K562 (cell line): ENCODE measurements around the gene KLK7. TPM values are rescaled to one million over a fixed set of nuclear protein-coding genes. Genes with fewer than 3 reads are reported as not detected.

Source experiments
- ATAC-seq: fragments of 200-7000 bp; cut with Tn5 transposase; 3 replicates; pipeline ENCODE4 v1.9.1; 2020; ENCODE audit warnings: moderate library complexity
- BruUV-seq: library from RNA; stranded (reverse); fragments of 400-500 nt; replicated peaks from 2 replicates; lab custom pipeline; 2021; lab: Mats Ljungman, UMichigan
- CTCF ChIA-PET: fragments of 300-600 bp; formaldehyde crosslinking; extraction: SDS; loops from one replicate; lab custom pipeline; 2021; ENCODE audit warnings: low intra/inter-chr PET ratio; lab: Yijun Ruan, JAX
- POLR2A ChIA-PET: fragments of 300-600, 350-650 bp; sonication (Branson Sonifier 250); formaldehyde crosslinking; extraction: SDS; loops from one replicate; lab custom pipeline; 2021; ENCODE audit warnings: antibody characterized with exemption, inconsistent platforms; lab: Yijun Ruan, JAX
- DNase-seq, 4 experiments: peaks; one replicate each; pipeline versions ENCODE4 v3.0.0 to v3.0.0-alpha.2; 2011 to 2018; ENCODE audit warnings: low spot score in 3 of 4, mixed read lengths in 3 of 4; ENCODE audit errors: extremely low read depth in 1 of 4
- FAIRE-seq: peaks from 2 replicates; lab custom pipeline; 2011; peaks lifted over from hg19 to GRCh38; lab: Jason Lieb, UNC
- H2AFZ ChIP-seq: 2 replicates; pipeline ENCODE4 v1.6.0; 2011; ENCODE audit warnings: low read depth, low read length, control low read depth, inconsistent platforms
- H3K27ac ChIP-seq: fragments of 200-600 bp; 3 replicates; pipeline ENCODE4 v1.8.0; 2011; ENCODE audit warnings: low read depth, mild to moderate bottlenecking, control low read depth, inconsistent platforms, low read length, moderate library complexity, mixed read lengths; ENCODE audit errors: extremely low read depth
- H3K27me3 ChIP-seq, 2 experiments: fragments of 300-600 bp in 1 of 2; 2 replicates in 1 of 2; 3 replicates in 1 of 2; pipeline versions ENCODE4 v1.6.0 to v1.8.0; 2011; ENCODE audit warnings: inconsistent platforms in 2 of 2, low read length in 2 of 2, mild to moderate bottlenecking in 1 of 2, mixed read lengths in 1 of 2, moderate library complexity in 1 of 2; ENCODE audit not compliant: control insufficient read depth in 2 of 2, insufficient read depth in 2 of 2
- H3K36me3 ChIP-seq: fragments of 300-600 bp; 3 replicates; pipeline ENCODE4 v1.8.0; 2011; ENCODE audit warnings: mild to moderate bottlenecking, low read length, inconsistent platforms; ENCODE audit not compliant: control insufficient read depth, insufficient read depth
- H3K4me1 ChIP-seq, 2 experiments: fragments of 200-600 bp in 1 of 2; replicated peaks in 1 of 2; 2 replicates in 1 of 2; 3 replicates in 1 of 2; pipeline versions ENCODE4 v1.5.1 to v1.8.0; 2011; ENCODE audit warnings: inconsistent platforms in 2 of 2, low read length in 2 of 2, mild to moderate bottlenecking in 1 of 2, mixed read lengths in 1 of 2, moderate library complexity in 1 of 2; ENCODE audit not compliant: control insufficient read depth in 2 of 2, insufficient read depth in 2 of 2
- H3K4me2 ChIP-seq: 2 replicates; pipeline ENCODE4 v1.6.1; 2011; ENCODE audit warnings: low read length, control low read depth, inconsistent platforms, mixed read lengths; ENCODE audit not compliant: insufficient read depth
- H3K4me3 ChIP-seq: fragments of 200-600 bp; sonication (generic), shearing (Covaris generic); 2 replicates; pipeline ENCODE4 v1.5.1; 2016; ENCODE audit warnings: control low read depth, inconsistent platforms
- H3K79me2 ChIP-seq: fragments of 200-600 bp; 3 replicates; pipeline ENCODE4 v1.8.0; 2011; ENCODE audit warnings: low read length, inconsistent platforms; ENCODE audit not compliant: control insufficient read depth, insufficient read depth
- H3K9ac ChIP-seq, 2 experiments: 2 replicates each; pipeline versions ENCODE4 v1.6.0 to v1.6.1; 2011; ENCODE audit warnings: low read depth in 2 of 2, low read length in 2 of 2, control low read depth in 1 of 2, inconsistent platforms in 1 of 2, mild to moderate bottlenecking in 1 of 2, mixed read lengths in 1 of 2; ENCODE audit not compliant: insufficient read depth in 1 of 2
- H3K9me1 ChIP-seq: one replicate; pipeline ENCODE4 v1.6.0; 2011; ENCODE audit warnings: inconsistent platforms, mild to moderate bottlenecking, low read length, moderate library complexity; ENCODE audit not compliant: control insufficient read depth, insufficient read depth
- H3K9me3 ChIP-seq: replicated peaks from 2 replicates; pipeline ENCODE4 v1.5.1; 2011; ENCODE audit warnings: low read depth, low read length, inconsistent platforms; ENCODE audit not compliant: control insufficient read depth, insufficient read depth
- H4K20me1 ChIP-seq: replicated peaks from 2 replicates; pipeline ENCODE4 v1.6.1; 2011; ENCODE audit warnings: low read length, inconsistent platforms, mixed read lengths; ENCODE audit not compliant: control insufficient read depth, insufficient read depth
- CC2D1A ChIP-seq: fragments of 450-650 bp; IDR thresholded peaks from 2 replicates; pipeline ENCODE4 v1.6.1; 2017; ENCODE audit warnings: mild to moderate bottlenecking
- CREB1 ChIP-seq, 2 experiments: sonication (generic) in 1 of 2; formaldehyde crosslinking in 1 of 2; IDR thresholded peaks; 2 replicates each; pipeline versions ENCODE4 v1.6.1 to v1.8.0; 2012 to 2022; ENCODE audit warnings: inconsistent platforms in 1 of 2, mild to moderate bottlenecking in 1 of 2, missing genetic modification reagents in 1 of 2, moderate library complexity in 1 of 2
- HOXB6 ChIP-seq: fragments of 250-450 bp; sonication (Bioruptor Pico); IDR thresholded peaks from 2 replicates; pipeline ENCODE4 v1.5.1; 2022; ENCODE audit warnings: mild to moderate bottlenecking, borderline replicate concordance
- RBM39 ChIP-seq: fragments of 200-400 bp; formaldehyde crosslinking; optimal IDR thresholded peaks from 2 replicates; pipeline ENCODE3; 2018; ENCODE audit warnings: low read depth, low read length
- ZC3H11A ChIP-seq: IDR thresholded peaks from 2 replicates; pipeline ENCODE4 v1.6.1; 2012; ENCODE audit warnings: low read depth, low read length, improper control_type of control experiment
- ZNF121 ChIP-seq: sonication (generic); formaldehyde crosslinking; conservative IDR thresholded peaks from 2 replicates; pipeline ENCODE4 v1.8.0; 2022; ENCODE audit warnings: missing genetic modification reagents
- WGBS: fragments of 100-300 bp; shearing (Covaris generic); methylation state at CpG from one replicate; pipeline ENCODE4 v1.1.6; 2016; ENCODE audit warnings: low coverage, mixed read lengths; ENCODE audit not compliant: insufficient coverage; ENCODE audit errors: missing lambda C conversion rate; 5-methylcytosine and 5-hydroxymethylcytosine counted together
- in situ Hi-C: fragments of 300-500 bp; cut with MboI; formaldehyde crosslinking; loops from 4 replicates; pipeline ENCODE4 v1.15.0; 2018; ENCODE audit warnings: inconsistent platforms, mixed read lengths
- intact Hi-C: fragments of 100-400 bp; cut with micrococcal nuclease; formaldehyde crosslinking; loops from 2 replicates; pipeline ENCODE4 v1.14.2; 2022
- polyA plus RNA-seq, 8 experiments: library from polyadenylated mRNA; depleted of rRNA in 4 of 8; stranded (reverse) in 5 of 8; unstranded in 3 of 8; fragments of >200 nt; fragmentation: Nextera tagmentation in 2 of 8; fragmentation: Illumina TruSeq in 1 of 8; extraction: Ambion mirVana in 2 of 8; extraction: Trizol in 1 of 8; gene quantifications; 2 replicates each; pipeline versions ENCODE4 v1.2.1 to v1.2.3, GENCODE V29; 2011 to 2014; ENCODE audit warnings: inconsistent platforms in 1 of 8, missing spikeins in 1 of 8
- total RNA-seq, 7 experiments: library from RNA; depleted of rRNA in 6 of 7; stranded (reverse); fragments of >200 nt in 6 of 7; fragmentation: Illumina TruSeq in 2 of 7; extraction: Trizol in 2 of 7; gene quantifications; 2 replicates each; pipeline versions ENCODE4 v1.2.1 to v1.2.3, GENCODE V29; 2011 to 2021; ENCODE audit warnings: low replicate concordance in 1 of 7
- TF ChIP-seq, protein P1 (sequence below): fragments of 450-650 bp; formaldehyde crosslinking; IDR thresholded peaks from 2 replicates; pipeline ENCODE4 v1.4.0; 2020; ENCODE audit warnings: mild to moderate bottlenecking
- TF ChIP-seq, protein P2 (sequence below): sonication (generic); formaldehyde crosslinking; IDR thresholded peaks from 2 replicates; pipeline ENCODE4 v1.8.0; 2022; ENCODE audit warnings: missing genetic modification reagents, mild to moderate bottlenecking, moderate library complexity, borderline replicate concordance
- TF ChIP-seq, protein P3 (sequence below): sonication (generic); formaldehyde crosslinking; IDR thresholded peaks from 2 replicates; pipeline ENCODE4 v1.8.0; 2023; ENCODE audit warnings: missing genetic modification reagents, mild to moderate bottlenecking, borderline replicate concordance

Gene KLK7
- total and polyA plus RNA-seq, 9 of the 15 experiments (the other 6 are each of a cell fraction or from before 2014, with no cell fraction given) = 0.03 TPM; not detected in 8

DNA sequence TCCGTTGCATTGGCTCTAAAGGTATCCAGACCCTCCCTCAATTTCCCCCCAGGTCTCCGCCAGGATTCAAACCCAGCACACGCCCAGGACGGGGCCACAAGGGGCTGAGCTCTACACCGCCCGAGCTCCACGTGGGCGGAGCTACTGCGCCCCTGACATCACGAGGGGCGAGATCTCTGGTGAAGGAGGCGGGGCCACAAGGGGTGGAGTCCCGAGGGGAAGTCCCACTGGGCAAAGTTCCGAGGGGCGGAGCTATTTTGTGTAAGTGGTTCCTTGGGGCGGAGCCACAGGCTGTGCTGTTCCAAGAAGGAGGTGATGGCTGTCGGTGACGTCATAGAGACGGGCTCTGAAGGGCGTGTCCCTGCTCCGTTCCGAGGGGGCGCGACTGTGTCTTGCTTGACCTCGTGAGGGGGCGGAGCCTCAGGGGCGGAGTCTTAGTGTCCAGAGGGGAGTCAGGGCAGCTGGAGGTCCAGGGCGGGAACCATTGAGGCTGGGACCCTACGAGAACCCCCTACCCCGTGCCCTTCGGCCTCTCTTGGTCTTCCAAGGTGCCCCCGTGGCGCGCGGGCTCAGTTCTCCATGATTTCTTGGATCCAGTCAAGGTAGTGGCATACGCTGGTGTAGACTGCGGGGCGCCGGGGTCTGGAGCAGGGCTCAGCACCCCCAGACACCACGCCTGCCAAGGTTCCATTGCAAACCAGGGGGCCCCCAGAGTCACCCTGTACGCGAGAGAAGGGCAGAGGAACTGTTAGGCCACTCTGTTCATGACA is 19.0 kb upstream of the KLK7 start:
- peak overlapping the region; percentile 53 to 87; a peak in 3 of 4 replicates for H3K9ac ChIP-seq
- ATAC-seq (peak; percentile 98), FAIRE-seq (peak; percentile 100), DNase-seq (peak; percentile 97 to 99 (median 98))
- WGBS = 28% methylated on average over 42 of the region's 42 CpGs
- peak overlapping the region; percentile 53; the same call in 1 of the 3 replicates for H3K27ac ChIP-seq
- BruUV-seq = no TSS peak
- no peaks in the 10 kb centered on the region for H3K79me2 ChIP-seq
- peak overlapping the region; percentile 26 for H3K4me3 ChIP-seq
- intact Hi-C loops (no loop called here), in situ Hi-C loops (no loop called here)
- no peaks in the 10 kb centered on the region for H3K9me1 ChIP-seq
- peaks cover 19 to 32% of the 10 kb centered on the region in 2 experiments; a peak in 4 of 5 replicates for H3K4me1 ChIP-seq
- H2AFZ ChIP-seq = peak overlapping the region; percentile 97
- H3K27me3 ChIP-seq = peaks cover 0 to 8% of the 10 kb centered on the region in 2 experiments; a peak in 2 of 5 replicates
- H3K4me2 ChIP-seq = peak overlapping the region; percentile 88
- no peaks in the 10 kb centered on the region for H3K36me3 ChIP-seq
- CTCF ChIA-PET = no interaction called here
- POLR2A ChIA-PET = interaction anchor here (0.6 to 1.8 kb wide), 6 partner anchors 9 to 199 kb away, joined by 3 to 11 read pairs (median 4); partner anchors contain the start of gene CTU1
- H3K9me3 ChIP-seq = no peaks in the 10 kb centered on the region
- H4K20me1 ChIP-seq = no peaks in the 10 kb centered on the region
- TF ChIP-seq CREB1 (IDR thresholded peaks at IDR 0.05) (peak; percentile 87), CREB1 (CRISPR knock-in tag; IDR thresholded peaks at IDR 0.05) (peak; percentile 91), CC2D1A (no peak), HOXB6 (no peak), ZC3H11A (no peak), ZNF121 (CRISPR knock-in tag) (no peak), RBM39 (no peak)
- TF ChIP-seq, protein P1, sequence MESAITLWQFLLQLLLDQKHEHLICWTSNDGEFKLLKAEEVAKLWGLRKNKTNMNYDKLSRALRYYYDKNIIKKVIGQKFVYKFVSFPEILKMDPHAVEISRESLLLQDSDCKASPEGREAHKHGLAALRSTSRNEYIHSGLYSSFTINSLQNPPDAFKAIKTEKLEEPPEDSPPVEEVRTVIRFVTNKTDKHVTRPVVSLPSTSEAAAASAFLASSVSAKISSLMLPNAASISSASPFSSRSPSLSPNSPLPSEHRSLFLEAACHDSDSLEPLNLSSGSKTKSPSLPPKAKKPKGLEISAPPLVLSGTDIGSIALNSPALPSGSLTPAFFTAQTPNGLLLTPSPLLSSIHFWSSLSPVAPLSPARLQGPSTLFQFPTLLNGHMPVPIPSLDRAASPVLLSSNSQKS = no peak
- TF ChIP-seq, protein P2, sequence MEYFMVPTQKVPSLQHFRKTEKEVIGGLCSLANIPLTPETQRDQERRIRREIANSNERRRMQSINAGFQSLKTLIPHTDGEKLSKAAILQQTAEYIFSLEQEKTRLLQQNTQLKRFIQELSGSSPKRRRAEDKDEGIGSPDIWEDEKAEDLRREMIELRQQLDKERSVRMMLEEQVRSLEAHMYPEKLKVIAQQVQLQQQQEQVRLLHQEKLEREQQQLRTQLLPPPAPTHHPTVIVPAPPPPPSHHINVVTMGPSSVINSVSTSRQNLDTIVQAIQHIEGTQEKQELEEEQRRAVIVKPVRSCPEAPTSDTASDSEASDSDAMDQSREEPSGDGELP (CRISPR knock-in tag) = peak; percentile 58; the same call in 1 of the 2 replicates
- TF ChIP-seq, protein P3, sequence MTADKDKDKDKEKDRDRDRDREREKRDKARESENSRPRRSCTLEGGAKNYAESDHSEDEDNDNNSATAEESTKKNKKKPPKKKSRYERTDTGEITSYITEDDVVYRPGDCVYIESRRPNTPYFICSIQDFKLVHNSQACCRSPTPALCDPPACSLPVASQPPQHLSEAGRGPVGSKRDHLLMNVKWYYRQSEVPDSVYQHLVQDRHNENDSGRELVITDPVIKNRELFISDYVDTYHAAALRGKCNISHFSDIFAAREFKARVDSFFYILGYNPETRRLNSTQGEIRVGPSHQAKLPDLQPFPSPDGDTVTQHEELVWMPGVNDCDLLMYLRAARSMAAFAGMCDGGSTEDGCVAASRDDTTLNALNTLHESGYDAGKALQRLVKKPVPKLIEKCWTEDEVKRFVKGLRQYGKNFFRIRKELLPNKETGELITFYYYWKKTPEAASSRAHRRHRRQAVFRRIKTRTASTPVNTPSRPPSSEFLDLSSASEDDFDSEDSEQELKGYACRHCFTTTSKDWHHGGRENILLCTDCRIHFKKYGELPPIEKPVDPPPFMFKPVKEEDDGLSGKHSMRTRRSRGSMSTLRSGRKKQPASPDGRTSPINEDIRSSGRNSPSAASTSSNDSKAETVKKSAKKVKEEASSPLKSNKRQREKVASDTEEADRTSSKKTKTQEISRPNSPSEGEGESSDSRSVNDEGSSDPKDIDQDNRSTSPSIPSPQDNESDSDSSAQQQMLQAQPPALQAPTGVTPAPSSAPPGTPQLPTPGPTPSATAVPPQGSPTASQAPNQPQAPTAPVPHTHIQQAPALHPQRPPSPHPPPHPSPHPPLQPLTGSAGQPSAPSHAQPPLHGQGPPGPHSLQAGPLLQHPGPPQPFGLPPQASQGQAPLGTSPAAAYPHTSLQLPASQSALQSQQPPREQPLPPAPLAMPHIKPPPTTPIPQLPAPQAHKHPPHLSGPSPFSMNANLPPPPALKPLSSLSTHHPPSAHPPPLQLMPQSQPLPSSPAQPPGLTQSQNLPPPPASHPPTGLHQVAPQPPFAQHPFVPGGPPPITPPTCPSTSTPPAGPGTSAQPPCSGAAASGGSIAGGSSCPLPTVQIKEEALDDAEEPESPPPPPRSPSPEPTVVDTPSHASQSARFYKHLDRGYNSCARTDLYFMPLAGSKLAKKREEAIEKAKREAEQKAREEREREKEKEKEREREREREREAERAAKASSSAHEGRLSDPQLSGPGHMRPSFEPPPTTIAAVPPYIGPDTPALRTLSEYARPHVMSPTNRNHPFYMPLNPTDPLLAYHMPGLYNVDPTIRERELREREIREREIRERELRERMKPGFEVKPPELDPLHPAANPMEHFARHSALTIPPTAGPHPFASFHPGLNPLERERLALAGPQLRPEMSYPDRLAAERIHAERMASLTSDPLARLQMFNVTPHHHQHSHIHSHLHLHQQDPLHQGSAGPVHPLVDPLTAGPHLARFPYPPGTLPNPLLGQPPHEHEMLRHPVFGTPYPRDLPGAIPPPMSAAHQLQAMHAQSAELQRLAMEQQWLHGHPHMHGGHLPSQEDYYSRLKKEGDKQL = no peak
